Measurements from ENCODE around the gene HOXA7.

GRCh38 chr7:27125986-27126394 is 30.5 kb downstream of the HOXA7 start:
- TF ChIP-seq CTCF (conservative IDR thresholded peaks at IDR 0.05) (no peak), EZH2 (IDR thresholded peaks at IDR 0.05; ENCODE audit: low read depth) (no peak)
